ENCODE data around the gene LPIN1.

GRCh38 chr2:11781602-11782001 lies 35.2 kb downstream of the LPIN1 start:
- TF ChIP-seq CTCF (IDR thresholded peaks at IDR 0.05; ENCODE audit: insufficient read depth, low read depth, low read length) (no peak), EZH2 (IDR thresholded peaks at IDR 0.05; ENCODE audit: insufficient read depth, low read length) (no peak)
